ENCODE measurements around the gene PRKN. TPM values are rescaled to one million over a fixed set of nuclear protein-coding genes. Genes with fewer than 3 reads are reported as not detected.

The PRKN gene
- total and polyA plus RNA-seq, 2 experiments from 2014 or later = 1.2 to 2.3 TPM

- no peak for DNase-seq
- Histone ChIP-seq H3K4me2 (ENCODE audit: unreplicated experiment) (no peak overlapping the region), H4K20me1 (ENCODE audit: insufficient read depth) (no peaks in the 10 kb centered on the region), H3K79me2 (ENCODE audit: insufficient read depth) (no peaks in the 10 kb centered on the region), H3K9me2 (ENCODE audit: insufficient read depth) (no peaks in the 10 kb centered on the region), H3K4me3 (no peak overlapping the region), H3K9me3 (ENCODE audit: low read depth) (no peaks in the 10 kb centered on the region), H3F3A (ENCODE audit: insufficient read depth) (no peaks in the 10 kb centered on the region), H3K4me1 (ENCODE audit: insufficient read depth) (no peaks in the 10 kb centered on the region), H3K27ac (no peak overlapping the region), H3K36me3 (ENCODE audit: low read depth) (no peaks in the 10 kb centered on the region), H3K9ac (no peak overlapping the region), H2AFZ (no peak overlapping the region), H3K27me3 (replicated peaks; ENCODE audit: insufficient read depth) (no peaks in the 10 kb centered on the region)
- in situ Hi-C loops (cut with MboI) = no loop called here
- WGBS, 2 experiments (ENCODE audit: low coverage in 1 of 2, low lambda C conversion rate in 2 of 2, missing lambda C conversion rate in 2 of 2) = 85 to 88% methylated on average over 15 of the region's 15 CpGs
- TF ChIP-seq EZH2phosphoT487 (IDR thresholded peaks at IDR 0.05; ENCODE audit: insufficient read depth, low read depth) (no peak), EZH2 (IDR thresholded peaks at IDR 0.05; ENCODE audit: insufficient read depth, poor library complexity, severe bottlenecking) (no peak)
These were observed 983.9 kb downstream of the PRKN start for GRCh38 chr6:161743509-161744178.

DNA sequence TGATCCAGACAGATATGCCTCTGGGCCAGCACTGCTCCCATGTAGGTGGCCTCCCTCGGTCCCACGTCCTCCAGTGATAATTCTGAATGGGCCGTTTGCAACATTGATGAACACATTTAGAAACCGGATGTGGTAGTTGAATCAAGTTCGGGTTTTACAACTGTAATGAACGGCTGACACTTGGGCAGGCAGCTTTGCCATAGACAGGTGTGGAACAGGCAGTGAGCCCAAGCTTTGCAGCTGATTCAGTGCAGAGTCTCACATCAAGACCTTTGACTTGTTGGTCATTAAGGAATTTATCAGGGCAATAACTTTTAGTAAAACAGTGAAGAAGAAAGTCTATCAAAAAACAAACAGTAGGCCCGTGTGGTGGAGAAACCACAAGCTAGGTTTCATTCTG, 987.1 kb downstream of the PRKN start:
- Histone ChIP-seq H3K27me3 (replicated peaks; ENCODE audit: insufficient read depth) (no peaks in the 10 kb centered on the region), H3K4me1 (ENCODE audit: insufficient read depth) (no peaks in the 10 kb centered on the region), H2AFZ (no peak overlapping the region), H3K27ac (no peak overlapping the region), H3F3A (ENCODE audit: insufficient read depth) (no peaks in the 10 kb centered on the region), H3K36me3 (ENCODE audit: low read depth) (no peaks in the 10 kb centered on the region), H4K20me1 (ENCODE audit: insufficient read depth) (no peaks in the 10 kb centered on the region), H3K9me2 (ENCODE audit: insufficient read depth) (no peaks in the 10 kb centered on the region), H3K4me2 (ENCODE audit: unreplicated experiment) (no peak overlapping the region), H3K4me3 (no peak overlapping the region), H3K79me2 (ENCODE audit: insufficient read depth) (no peaks in the 10 kb centered on the region), H3K9me3 (ENCODE audit: low read depth) (no peaks in the 10 kb centered on the region), H3K9ac (no peak overlapping the region)
- WGBS, 2 experiments (ENCODE audit: low coverage in 1 of 2, low lambda C conversion rate in 2 of 2, missing lambda C conversion rate in 2 of 2) = 69 to 72% methylated on average over 7 of the region's 7 CpGs
- in situ Hi-C loops (cut with MboI) = no loop called here
- DNase-seq = no peak
- TF ChIP-seq EZH2 (IDR thresholded peaks at IDR 0.05; ENCODE audit: insufficient read depth, poor library complexity, severe bottlenecking) = no peak
- no peak for TF ChIP-seq EZH2phosphoT487 (IDR thresholded peaks at IDR 0.05; ENCODE audit: insufficient read depth, low read depth)

- Histone ChIP-seq H3K36me3 (ENCODE audit: low read depth) (no peaks in the 10 kb centered on the region), H3K79me2 (ENCODE audit: insufficient read depth) (no peaks in the 10 kb centered on the region), H3K27ac (no peak overlapping the region), H3K9me3 (ENCODE audit: low read depth) (no peaks in the 10 kb centered on the region), H2AFZ (no peak overlapping the region), H3K9ac (no peak overlapping the region), H4K20me1 (ENCODE audit: insufficient read depth) (no peaks in the 10 kb centered on the region), H3K4me3 (no peak overlapping the region), H3K27me3 (replicated peaks; ENCODE audit: insufficient read depth) (no peaks in the 10 kb centered on the region), H3F3A (ENCODE audit: insufficient read depth) (no peaks in the 10 kb centered on the region), H3K4me2 (ENCODE audit: unreplicated experiment) (no peak overlapping the region), H3K9me2 (ENCODE audit: insufficient read depth) (no peaks in the 10 kb centered on the region), H3K4me1 (ENCODE audit: insufficient read depth) (no peaks in the 10 kb centered on the region)
- 37 to 50% methylated on average over 6 of the region's 6 CpGs for WGBS, 2 experiments (ENCODE audit: low coverage in 1 of 2, low lambda C conversion rate in 2 of 2, missing lambda C conversion rate in 2 of 2)
- peak; percentile 24 for DNase-seq
- in situ Hi-C loops (cut with MboI) = no loop called here
- TF ChIP-seq EZH2 (IDR thresholded peaks at IDR 0.05; ENCODE audit: insufficient read depth, poor library complexity, severe bottlenecking) (no peak), EZH2phosphoT487 (IDR thresholded peaks at IDR 0.05; ENCODE audit: insufficient read depth, low read depth) (no peak)
These were observed 990.7 kb downstream of the PRKN start for GRCh38 chr6:161736781-161737292.

DNA sequence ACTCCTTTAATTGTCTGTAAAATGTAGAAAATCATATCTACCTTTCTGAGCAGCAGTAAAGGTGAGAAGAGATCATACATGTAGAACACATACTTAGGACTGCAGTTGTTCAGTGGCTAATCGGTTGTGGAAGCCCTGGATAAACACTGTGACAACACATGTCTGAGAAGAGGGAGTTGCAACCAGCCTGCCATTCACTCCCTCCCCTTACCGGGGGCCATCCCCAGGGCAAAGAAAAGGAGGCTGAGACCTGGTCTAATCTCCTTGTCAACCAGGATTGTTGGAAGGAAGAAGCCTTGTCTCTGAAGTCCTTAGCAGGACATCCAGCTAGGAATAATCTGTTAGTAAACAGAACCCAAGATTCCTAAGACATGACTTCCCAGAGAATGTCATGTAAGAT, 991.2 kb downstream of the PRKN start:
- no peaks in the 10 kb centered on the region for H4K20me1 ChIP-seq (ENCODE audit: insufficient read depth)
- no peak overlapping the region for H3K27ac ChIP-seq
- no peaks in the 10 kb centered on the region for H3K36me3 ChIP-seq (ENCODE audit: low read depth)
- H3K4me3 ChIP-seq = no peak overlapping the region
- H3K9me2 ChIP-seq (ENCODE audit: insufficient read depth) = no peaks in the 10 kb centered on the region
- H2AFZ ChIP-seq = no peak overlapping the region
- H3K9me3 ChIP-seq (ENCODE audit: low read depth) = no peaks in the 10 kb centered on the region
- H3K4me1 ChIP-seq (ENCODE audit: insufficient read depth) = no peaks in the 10 kb centered on the region
- H3K79me2 ChIP-seq (ENCODE audit: insufficient read depth) = no peaks in the 10 kb centered on the region
- no peak for TF ChIP-seq EZH2phosphoT487 (IDR thresholded peaks at IDR 0.05; ENCODE audit: insufficient read depth, low read depth)
- no peak for TF ChIP-seq EZH2 (IDR thresholded peaks at IDR 0.05; ENCODE audit: insufficient read depth, poor library complexity, severe bottlenecking)
- in situ Hi-C loops (cut with MboI) = no loop called here
- H3K27me3 ChIP-seq (replicated peaks; ENCODE audit: insufficient read depth) = no peaks in the 10 kb centered on the region
- H3K9ac ChIP-seq = no peak overlapping the region
- H3K4me2 ChIP-seq (ENCODE audit: unreplicated experiment) = no peak overlapping the region
- whole genome bisulfite sequencing, 2 experiments (ENCODE audit: low coverage in 1 of 2, low lambda C conversion rate in 2 of 2, missing lambda C conversion rate in 2 of 2) = 31 to 33% methylated on average over 2 of the region's 2 CpGs
- H3F3A ChIP-seq (ENCODE audit: insufficient read depth) = no peaks in the 10 kb centered on the region
- DNase-seq = no peak
